GM18951 (cell line): Measurements from ENCODE around the gene MAP2K2.

ENCODE experiments used
- POLR2A ChIP-seq: IDR thresholded peaks from 4 replicates; pipeline ENCODE4 v1.6.1; 2011; ENCODE audit warnings: mild to moderate bottlenecking; ENCODE audit not compliant: insufficient read length, insufficient read depth; ENCODE audit errors: extremely low read depth
- in situ Hi-C: fragments of 300-500 bp; cut with MboI; formaldehyde crosslinking; loops from one replicate; pipeline ENCODE4 v1.12.0; 2022; ENCODE audit warnings: low sequenced_read_pairs, mixed read lengths, inconsistent platforms; ENCODE audit not compliant: unreplicated experiment

The MAP2K2 gene

DNA sequence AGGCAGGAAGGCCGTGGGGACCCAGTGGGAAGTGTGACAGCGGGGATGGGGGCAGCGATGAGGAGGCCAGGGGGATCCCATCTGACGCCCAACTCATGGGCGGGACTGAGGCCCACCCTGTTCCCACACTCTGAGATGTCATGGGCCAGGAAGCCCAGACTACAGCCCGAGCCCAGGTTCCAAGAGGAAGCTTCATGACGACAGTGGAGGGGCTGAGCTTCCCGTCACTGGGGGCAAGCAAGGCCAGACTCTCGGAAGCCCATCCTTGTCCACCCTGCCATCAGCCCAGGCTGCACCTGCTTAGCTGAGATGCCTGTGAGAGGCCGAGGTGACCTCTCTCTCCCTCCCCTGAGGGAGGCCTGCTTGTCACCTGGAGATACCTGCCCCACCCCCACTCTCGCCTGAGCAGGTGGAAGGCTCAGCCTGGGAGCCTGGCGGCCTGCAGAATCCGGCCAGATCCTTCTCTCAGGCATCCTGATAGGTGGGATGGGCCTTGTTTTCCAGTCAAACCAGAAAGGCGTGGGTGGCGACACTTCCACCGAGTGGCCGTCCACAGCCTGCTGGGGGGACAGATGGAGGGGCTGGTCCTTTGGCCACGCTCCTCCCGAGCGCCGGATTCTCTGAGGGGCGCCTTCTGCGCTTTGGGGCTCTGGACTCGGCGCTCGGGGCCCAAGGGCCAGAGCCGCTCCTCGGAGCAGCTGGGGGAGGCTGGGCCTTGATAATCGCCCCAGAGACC lies 62.1 kb downstream of the MAP2K2 start:
- TF ChIP-seq POLR2A: no peak
- in situ Hi-C loops: no loop called here

DNA sequence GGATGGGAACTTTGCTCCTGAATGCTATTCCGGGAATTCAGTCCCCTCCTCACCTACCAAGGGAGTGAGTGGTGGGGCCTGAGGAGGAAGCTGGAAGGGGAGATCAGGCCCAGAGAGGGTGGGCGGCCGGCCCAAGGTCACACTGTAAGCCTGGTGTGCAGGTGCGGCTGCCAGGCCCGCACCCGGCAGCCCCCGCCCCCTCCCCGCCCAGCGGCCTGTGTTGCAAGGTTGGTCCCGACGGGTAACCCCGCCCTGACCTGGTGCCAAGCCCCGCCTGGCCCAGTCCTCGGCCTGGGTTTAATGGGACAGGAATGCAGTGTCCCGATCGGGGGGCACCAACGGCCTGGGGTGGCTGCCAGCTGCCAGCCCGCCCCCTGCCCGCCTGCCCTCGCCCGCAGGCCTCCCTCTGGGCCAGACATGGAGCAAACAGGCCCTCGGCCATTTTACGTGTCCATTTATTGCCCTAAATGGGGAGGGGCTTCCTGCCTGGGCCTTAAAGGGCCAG lies 62.7 kb downstream of the MAP2K2 start:
- TF ChIP-seq POLR2A: no peak

DNA sequence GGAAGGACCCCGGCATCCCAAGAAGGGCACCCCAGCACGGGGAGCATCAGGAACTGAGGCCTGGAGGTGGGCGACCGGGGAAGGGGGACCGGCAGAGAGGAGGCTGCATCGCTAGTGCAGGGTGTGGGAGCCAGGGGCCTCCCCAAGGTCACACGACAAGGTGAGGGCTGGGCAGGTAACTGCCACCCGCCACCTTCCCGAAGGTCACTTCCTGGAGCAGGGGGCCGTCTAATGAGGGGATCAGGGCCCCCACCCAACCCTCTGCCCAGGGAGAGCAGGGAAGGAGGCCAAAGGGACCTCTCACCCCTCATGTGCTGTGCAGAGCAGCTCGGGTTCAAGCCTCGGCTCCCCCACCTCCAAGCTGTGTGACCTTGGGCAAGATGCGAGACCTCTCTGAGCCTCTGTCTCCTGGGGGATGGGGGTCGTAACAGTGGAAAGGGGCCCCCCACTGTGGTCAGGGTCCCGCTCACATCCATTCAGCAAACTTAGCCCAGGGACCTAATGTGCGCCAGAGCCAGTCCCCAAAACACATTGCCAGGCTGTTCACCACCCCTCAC lies 63.2 kb downstream of the MAP2K2 start:
- in situ Hi-C loops: no loop called here
- no peak for TF ChIP-seq POLR2A

More for the DNA sequence above, 62.7 kb downstream of the MAP2K2 start:
- in situ Hi-C loops: no loop called here

DNA sequence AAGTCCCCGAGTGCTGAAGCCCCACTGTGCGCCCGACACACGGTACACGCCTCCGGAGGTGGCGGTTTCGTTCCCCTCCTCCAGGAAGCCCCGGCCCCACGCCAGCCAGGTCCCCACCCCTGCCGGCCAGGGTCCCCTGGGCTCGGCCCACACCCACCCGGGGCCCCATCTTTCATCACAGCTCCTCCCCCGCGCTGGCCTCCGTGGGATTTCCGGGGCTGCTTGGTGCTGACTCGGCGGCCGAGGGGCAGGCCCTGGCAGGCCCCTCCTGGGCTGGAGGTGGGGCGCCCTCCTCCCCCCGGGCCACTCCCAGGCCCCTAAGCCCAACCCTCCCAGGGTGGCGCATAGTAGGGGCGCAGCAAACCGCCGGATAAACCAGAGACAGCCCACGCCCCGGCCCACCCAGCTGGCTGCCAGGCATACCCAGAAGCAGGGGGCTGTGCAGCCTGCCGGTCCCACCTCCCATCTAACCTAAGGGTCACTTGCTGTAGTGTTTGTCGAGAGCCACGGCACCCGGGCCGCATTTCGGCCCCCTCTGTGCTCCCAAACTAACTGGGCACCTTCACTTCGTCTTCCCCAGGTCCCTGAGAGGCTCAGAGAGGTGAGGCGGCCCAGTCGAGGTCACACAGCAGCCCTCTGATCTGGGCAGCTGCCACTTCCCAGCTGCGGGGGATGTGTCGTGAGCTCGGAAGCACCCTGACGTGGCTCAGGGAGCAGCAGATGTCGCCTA lies 63.9 kb downstream of the MAP2K2 start:
- TF ChIP-seq POLR2A: no peak
- in situ Hi-C loops: no loop called here

DNA sequence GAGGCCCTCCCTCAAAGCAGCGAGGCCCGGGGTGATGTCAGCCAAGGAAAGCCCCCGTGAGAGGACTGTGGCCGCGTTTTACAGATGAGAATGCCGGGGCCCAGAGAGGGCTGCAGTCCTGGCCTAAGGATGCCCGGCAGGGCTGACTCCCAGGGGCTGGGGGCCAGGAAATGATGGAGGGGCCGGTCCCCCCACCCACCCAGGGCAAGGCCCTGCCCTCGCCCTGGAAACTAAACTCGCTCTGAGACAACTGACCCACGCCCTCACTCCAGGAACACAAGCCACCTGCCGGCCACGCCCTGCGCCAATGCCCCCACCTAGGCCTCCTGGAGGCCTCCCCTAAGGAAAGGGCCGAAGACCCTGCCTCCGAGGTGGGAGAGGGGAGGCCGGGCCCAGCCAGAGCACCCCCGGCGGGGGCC lies 64.5 kb downstream of the MAP2K2 start:
- in situ Hi-C loops: no loop called here
- TF ChIP-seq POLR2A: no peak

DNA sequence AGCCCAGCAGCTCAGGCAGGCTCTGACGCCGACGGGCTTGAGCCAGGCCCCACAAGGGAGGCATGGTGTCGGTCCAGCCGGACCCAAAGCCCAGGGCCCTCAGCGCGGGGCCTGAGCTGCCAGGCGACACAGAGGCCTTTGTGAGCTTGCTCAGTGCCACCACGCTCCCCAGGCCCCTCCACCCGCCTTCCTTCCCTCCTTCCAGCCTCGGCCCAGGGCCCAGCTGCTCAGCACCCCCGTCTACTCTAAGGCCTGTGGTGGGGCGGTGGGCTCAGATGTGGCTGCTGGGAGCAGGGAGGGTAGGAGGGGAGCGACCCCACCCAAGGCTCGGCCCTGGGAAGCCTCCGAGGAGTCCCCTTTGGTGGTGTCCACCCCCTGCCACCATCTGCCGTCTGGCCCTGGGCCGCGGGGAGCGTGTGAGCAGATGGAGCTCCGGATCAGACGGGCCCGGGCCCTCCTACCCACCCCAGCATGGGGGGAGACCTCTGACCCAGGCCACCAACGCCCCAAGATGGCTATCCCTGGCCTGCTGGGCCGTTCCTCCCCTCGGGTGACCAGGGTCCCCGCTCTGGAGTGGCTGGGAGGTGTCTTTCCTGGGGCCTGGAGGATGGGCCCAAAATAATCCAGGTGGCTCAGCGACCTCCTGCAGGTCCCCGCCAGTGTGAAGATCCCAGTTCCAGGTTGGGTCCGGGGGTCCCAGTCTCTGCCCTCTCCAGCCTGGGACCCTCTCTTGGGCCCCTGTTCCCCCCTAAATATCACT lies 65.0 kb downstream of the MAP2K2 start:
- in situ Hi-C loops: no loop called here
- no peak for TF ChIP-seq POLR2A

DNA sequence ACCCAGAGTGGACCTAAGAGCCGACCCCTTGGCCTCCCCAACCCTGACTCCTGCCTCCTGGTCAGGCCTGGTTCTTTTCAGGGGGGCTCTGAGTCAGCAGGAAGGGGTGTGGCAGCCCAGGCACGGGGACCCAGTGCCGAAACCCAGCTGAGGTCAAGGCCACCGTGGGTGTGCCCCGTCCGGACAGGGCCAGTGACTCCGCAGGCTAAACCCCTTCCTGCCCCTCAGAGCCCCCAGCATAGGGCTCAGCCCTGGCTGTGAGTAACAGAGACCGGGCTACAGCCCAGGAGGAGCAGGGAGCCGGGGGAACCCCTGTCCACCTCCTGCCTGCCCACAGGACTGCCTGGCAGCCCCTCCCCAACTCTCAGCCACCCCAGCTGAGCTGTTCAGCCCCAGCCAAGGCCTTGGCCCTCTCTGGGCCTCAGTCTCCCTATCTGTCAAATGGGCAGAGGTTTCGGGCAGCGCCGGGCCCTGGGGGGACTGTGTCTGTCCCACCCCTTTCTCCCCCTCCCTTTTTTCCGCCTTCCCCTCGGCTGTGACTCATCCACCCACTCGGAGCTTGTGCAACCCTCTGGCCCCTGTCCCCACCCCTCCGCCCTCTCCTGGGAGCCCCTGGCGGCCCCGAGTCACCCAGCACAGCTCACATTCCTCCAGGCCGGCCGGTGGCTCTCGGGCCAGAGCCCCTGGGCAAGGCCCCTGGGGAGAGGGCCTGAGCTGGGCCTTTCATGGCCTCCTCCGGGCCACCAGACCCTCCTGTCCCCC lies 65.8 kb downstream of the MAP2K2 start:
- no peak for TF ChIP-seq POLR2A
- in situ Hi-C loops: no loop called here

DNA sequence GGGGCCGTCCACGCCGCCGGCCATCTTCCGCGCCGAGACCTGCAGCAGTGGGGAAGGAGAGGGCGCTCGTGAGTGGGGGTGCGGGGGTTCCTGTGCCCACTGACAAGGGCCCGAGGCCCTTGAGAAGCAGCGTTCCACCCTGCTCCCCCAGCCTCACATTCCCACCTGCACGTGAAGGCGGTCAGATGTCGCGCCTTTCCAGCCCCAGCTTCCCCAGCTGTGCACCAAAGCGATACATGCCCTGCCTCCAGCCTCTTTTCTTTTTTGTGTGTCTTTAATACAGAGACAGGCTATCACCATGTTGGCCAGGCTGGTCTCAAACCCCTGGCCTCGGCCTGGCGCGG lies 68.7 kb downstream of the MAP2K2 start:
- TF ChIP-seq POLR2A: no peak
- in situ Hi-C loops: no loop called here

DNA sequence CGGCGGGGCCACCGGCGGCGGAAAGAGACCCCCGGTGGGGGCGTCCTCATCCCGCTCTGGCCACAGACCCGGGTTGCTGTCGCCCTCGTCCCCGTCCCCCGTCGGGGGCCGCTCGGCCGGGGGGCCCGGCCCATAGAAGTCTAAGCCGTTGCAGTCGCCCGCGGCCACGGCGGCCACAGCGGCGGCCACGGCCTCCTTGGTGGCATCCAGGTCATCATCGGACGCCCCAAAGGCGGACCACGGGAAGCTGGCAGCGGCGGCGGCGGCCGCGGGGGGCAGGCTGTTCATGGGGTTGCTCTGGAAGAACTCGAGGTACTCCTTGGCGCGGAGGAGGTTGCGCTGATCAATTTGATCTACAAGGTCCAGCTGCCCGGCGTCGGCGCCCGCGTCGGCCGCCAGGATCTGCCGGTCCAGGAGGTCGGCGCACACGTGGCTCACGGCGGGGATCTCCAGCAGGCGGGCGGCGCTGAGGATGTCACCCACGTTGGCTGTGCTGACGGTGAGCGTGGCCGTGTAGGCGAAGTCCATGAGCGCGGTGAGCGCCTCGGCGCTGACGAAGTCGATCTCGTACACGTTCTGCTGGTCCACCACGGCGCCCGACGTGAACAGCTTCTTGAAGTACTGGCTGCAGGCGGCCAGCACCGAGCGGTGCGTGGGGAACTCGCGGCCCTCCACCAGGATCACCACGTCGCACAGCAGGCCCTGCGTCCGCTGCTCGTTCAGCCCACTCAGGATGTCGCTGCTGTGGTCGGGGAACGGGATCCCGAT lies 69.3 kb downstream of the MAP2K2 start:
- in situ Hi-C loops: no loop called here
- no peak for TF ChIP-seq POLR2A

DNA sequence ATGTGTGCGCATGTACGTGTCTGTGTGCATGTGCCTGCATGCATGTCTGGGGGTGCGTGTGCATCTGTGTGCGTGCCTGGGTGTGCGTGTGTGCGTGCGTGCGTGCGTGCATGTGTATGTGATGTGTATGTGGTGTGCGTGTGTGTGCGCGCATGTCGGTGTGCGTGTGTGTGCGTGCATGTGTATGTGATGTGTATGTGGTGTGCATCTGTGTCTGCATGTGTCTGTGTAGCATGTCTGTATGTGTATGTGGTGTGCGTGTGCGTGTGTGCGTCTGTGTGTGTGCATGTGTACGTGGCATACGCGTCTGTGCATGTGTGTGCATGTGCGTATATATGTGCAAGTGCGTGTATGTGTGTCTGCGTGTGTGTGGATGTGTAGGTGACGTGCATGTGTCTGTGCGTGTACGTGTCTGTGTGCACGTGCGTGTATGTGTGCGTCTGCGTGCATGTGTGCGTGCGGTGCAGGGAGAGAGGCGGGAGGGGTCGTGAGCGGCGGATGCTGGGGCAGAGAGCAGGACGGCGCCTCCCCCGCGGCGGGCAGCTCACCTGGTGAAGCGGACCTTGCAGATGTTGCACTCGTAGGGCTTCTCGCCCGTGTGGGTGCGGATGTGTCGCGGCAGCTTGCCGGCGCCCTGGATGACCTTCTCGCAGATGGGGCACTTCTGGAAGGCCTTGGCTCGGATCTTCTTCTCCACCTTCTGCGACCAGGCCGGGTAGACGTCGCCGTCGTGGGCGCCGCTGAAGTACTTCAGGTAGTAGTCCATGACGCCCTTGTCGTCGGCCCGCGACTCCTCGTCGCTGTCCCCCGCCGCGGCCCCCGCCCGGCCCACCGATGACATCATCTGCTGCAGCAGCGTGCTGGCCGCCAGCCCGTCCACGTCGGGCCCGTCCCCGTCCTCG lies 70.2 kb downstream of the MAP2K2 start:
- TF ChIP-seq POLR2A: no peak
- in situ Hi-C loops: no loop called here

DNA sequence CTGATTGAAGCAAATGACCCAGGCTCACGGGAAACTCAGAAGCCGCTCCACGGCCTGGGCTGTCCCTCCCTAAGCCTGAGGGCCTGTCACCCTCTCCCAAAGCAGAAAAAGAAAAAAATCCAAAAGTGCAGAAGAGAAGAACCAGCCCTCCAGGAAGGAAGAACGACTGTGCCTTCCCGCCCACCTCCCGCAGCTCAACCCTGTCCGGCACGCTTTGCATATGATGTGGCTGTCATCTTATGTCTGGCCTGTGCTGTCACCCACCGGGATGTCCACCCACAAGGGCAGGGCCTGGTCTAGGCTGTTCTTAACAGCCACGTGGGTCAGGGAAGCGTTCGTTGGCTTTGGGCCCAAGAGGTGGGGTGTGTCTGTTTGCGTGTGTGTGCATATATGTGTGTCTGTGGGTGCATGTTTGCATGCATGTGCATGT lies 70.9 kb downstream of the MAP2K2 start:
- TF ChIP-seq POLR2A: no peak
- in situ Hi-C loops: no loop called here
